DOHH2 (cell line): ENCODE measurements around the gene COL5A1.

Experiments
- H3F3A ChIP-seq: fragments of 200-600 bp; sonication (generic), shearing (Covaris generic); 2 replicates; pipeline ENCODE4 v1.6.0; 2016; ENCODE audit warnings: antibody characterized with exemption, mild to moderate bottlenecking; ENCODE audit not compliant: control insufficient read depth, insufficient read depth
- H3K27ac ChIP-seq: fragments of 200-600 bp; sonication (generic); 2 replicates; pipeline ENCODE4 v1.5.1; 2014; ENCODE audit warnings: low read depth, mild to moderate bottlenecking, low read length, moderate library complexity
- H3K27me3 ChIP-seq: fragments of 200-600 bp; sonication (generic); 2 replicates; pipeline ENCODE4 v1.6.1; 2014; ENCODE audit warnings: mild to moderate bottlenecking, low read length, mixed read lengths; ENCODE audit not compliant: control insufficient read depth
- H3K36me3 ChIP-seq: fragments of 200-600 bp; sonication (generic); 2 replicates; pipeline ENCODE4 v1.6.1; 2014; ENCODE audit warnings: mild to moderate bottlenecking, low read length, moderate library complexity, mixed read lengths; ENCODE audit not compliant: control insufficient read depth
- H3K4me1 ChIP-seq: fragments of 200-600 bp; sonication (generic); 2 replicates; pipeline ENCODE4 v1.6.1; 2014; ENCODE audit warnings: mild to moderate bottlenecking, low read length, mixed read lengths; ENCODE audit not compliant: control insufficient read depth
- H3K4me2 ChIP-seq: fragments of 200-600 bp; sonication (generic); 2 replicates; pipeline ENCODE4 v1.6.0; 2014; ENCODE audit warnings: mild to moderate bottlenecking, low read length, moderate library complexity
- H3K4me3 ChIP-seq: fragments of 200-600 bp; sonication (generic); 2 replicates; pipeline ENCODE4 v1.5.1; 2014; ENCODE audit warnings: mild to moderate bottlenecking, low read length, mixed read lengths
- H3K79me2 ChIP-seq: fragments of 200-600 bp; sonication (generic); 2 replicates; pipeline ENCODE4 v1.6.1; 2014; ENCODE audit warnings: mild to moderate bottlenecking, low read length, mixed read lengths; ENCODE audit not compliant: control insufficient read depth
- H3K9me2 ChIP-seq: fragments of 200-600 bp; sonication (generic); replicated peaks from 2 replicates; pipeline ENCODE4 v1.6.1; 2014; ENCODE audit warnings: mild to moderate bottlenecking, low read length, mixed read lengths; ENCODE audit not compliant: control insufficient read depth
- H3K9me3 ChIP-seq: fragments of 200-600 bp; sonication (generic); 2 replicates; pipeline ENCODE4 v1.6.1; 2014; ENCODE audit warnings: antibody characterized with exemption, low read length, mixed read lengths; ENCODE audit not compliant: control insufficient read depth, insufficient read depth
- H4K20me1 ChIP-seq: fragments of 200-600 bp; sonication (generic); 2 replicates; pipeline ENCODE4 v1.6.0; 2014; ENCODE audit warnings: low read depth, mild to moderate bottlenecking, antibody characterized with exemption, low read length, moderate library complexity; ENCODE audit not compliant: control insufficient read depth, insufficient read depth
- EZH2phosphoT487 ChIP-seq: fragments of 200-600 bp; sonication (generic); IDR thresholded peaks from 2 replicates; pipeline ENCODE4 v1.6.1; 2017; ENCODE audit warnings: borderline replicate concordance, mild to moderate bottlenecking, antibody characterized with exemption, low read length, moderate library complexity, mixed read lengths
- TF ChIP-seq, protein P1 (sequence below): fragments of 200-600 bp; sonication (generic); IDR thresholded peaks from one replicate; pipeline ENCODE4 v1.5.1; 2014; ENCODE audit warnings: antibody characterized with exemption, mild to moderate bottlenecking, low read depth, low read length; ENCODE audit not compliant: poor library complexity, severe bottlenecking

COL5A1 gene

DNA sequence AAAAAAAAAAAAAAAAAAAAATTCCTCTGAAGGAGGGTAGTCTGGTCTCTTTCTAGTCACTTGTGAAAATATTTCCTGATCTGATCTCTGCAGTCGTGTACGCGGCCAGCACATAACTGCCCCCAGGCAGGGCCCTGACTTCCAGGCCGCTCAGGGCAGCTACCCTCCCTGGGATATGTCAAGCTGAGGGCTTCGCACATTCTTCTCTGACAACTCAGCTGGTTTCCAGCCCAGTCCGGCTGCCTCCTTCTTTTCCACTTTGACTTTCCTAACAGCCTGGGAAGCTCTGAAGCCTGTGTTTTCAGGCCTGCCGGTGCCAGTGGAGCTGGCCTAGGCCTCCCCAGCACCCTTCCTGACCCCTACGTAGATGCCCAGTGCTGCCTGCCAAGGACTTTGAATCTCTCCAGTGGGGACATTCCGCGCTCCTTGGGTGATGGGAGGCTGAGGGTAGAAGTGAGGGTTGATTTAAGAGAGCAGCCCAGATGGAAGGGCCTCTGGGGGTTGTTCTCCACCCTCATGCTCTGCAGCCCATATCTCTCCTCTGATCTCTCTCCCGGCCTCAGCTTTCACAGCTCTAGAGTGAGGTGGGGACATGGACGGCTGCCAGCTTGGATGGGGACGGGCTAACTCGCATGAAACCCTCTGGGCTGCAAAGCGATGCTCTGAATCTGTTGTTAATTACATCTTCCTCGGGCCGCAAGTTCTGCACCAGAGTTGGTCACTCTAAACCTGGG lies 20.7 kb downstream of the COL5A1 start:
- peaks cover 31% of the 10 kb centered on the region; the same call in 1 of the 2 replicates for H3K9me3 ChIP-seq
- TF ChIP-seq, protein P1, sequence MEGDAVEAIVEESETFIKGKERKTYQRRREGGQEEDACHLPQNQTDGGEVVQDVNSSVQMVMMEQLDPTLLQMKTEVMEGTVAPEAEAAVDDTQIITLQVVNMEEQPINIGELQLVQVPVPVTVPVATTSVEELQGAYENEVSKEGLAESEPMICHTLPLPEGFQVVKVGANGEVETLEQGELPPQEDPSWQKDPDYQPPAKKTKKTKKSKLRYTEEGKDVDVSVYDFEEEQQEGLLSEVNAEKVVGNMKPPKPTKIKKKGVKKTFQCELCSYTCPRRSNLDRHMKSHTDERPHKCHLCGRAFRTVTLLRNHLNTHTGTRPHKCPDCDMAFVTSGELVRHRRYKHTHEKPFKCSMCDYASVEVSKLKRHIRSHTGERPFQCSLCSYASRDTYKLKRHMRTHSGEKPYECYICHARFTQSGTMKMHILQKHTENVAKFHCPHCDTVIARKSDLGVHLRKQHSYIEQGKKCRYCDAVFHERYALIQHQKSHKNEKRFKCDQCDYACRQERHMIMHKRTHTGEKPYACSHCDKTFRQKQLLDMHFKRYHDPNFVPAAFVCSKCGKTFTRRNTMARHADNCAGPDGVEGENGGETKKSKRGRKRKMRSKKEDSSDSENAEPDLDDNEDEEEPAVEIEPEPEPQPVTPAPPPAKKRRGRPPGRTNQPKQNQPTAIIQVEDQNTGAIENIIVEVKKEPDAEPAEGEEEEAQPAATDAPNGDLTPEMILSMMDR, result no peak
- TF ChIP-seq EZH2phosphoT487, result no peak
- no peak overlapping the region for H3K4me2 ChIP-seq
- H4K20me1 ChIP-seq, result no peaks in the 10 kb centered on the region
- no peaks in the 10 kb centered on the region for H3K36me3 ChIP-seq
- H3K4me1 ChIP-seq, result no peaks in the 10 kb centered on the region
- H3K27ac ChIP-seq, result no peak overlapping the region
- H3K27me3 ChIP-seq, result no peaks in the 10 kb centered on the region
- no peaks in the 10 kb centered on the region for H3F3A ChIP-seq
- no peaks in the 10 kb centered on the region for H3K9me2 ChIP-seq
- H3K4me3 ChIP-seq, result no peak overlapping the region
- no peaks in the 10 kb centered on the region for H3K79me2 ChIP-seq

GRCh38 chr9:134663084-134663483 lies 21.5 kb downstream of the COL5A1 start:
- Histone ChIP-seq H3K4me1 (no peaks in the 10 kb centered on the region), H3K27me3 (no peaks in the 10 kb centered on the region), H4K20me1 (no peaks in the 10 kb centered on the region)

DNA sequence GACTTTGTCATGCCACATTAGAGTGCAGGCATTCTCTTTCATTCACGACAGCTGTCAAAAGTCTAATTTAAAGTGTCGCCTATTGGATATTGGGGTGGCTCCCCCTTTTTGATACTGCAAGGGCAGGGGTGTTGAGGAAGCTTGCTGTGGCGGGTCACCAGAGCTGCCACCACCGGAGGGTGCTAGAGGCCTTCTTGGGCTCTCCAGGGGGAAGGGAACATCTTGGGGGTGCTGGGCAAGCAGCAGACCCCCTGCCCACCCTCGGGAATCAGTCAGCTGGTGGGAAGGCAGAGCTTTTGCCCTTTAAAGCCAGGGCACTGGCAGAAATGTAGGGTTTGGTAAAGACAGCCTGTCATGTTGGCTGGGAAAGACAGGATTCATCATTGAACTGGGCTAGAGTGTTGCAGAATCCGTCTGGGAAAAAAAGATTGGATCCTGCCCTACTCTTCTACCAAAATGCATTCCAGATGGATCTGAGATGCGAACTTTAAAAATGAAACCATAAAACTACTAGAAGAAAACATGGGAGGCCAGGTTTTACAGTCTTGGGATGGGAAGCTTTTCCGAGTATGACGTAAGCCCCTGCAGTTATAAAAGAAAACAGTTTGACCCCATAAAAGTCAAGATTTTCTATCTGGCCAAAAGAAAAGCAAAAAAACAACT lies 22.3 kb downstream of the COL5A1 start:
- Histone ChIP-seq H3F3A (no peaks in the 10 kb centered on the region), H3K79me2 (no peaks in the 10 kb centered on the region), H3K27me3 (no peaks in the 10 kb centered on the region), H3K27ac (no peak overlapping the region), H3K36me3 (no peaks in the 10 kb centered on the region), H3K9me2 (no peaks in the 10 kb centered on the region), H3K4me2 (no peak overlapping the region), H3K9me3 (peaks cover 31% of the 10 kb centered on the region; the same call in 1 of the 2 replicates), H3K4me3 (no peak overlapping the region), H3K4me1 (no peaks in the 10 kb centered on the region), H4K20me1 (no peaks in the 10 kb centered on the region)
- TF ChIP-seq, protein P1, result no peak
- TF ChIP-seq EZH2phosphoT487, result no peak

More at GRCh38 chr9:134663084-134663483, 21.5 kb downstream of the COL5A1 start:
- H3K4me2 ChIP-seq, result no peak overlapping the region
- no peak overlapping the region for H3K27ac ChIP-seq
- H3K79me2 ChIP-seq, result no peaks in the 10 kb centered on the region
- no peaks in the 10 kb centered on the region for H3K36me3 ChIP-seq
- TF ChIP-seq EZH2phosphoT487, result no peak
- TF ChIP-seq, protein P1, result no peak
- H3F3A ChIP-seq, result no peaks in the 10 kb centered on the region
- no peaks in the 10 kb centered on the region for H3K9me2 ChIP-seq
- H3K4me3 ChIP-seq, result no peak overlapping the region
- H3K9me3 ChIP-seq, result peaks cover 31% of the 10 kb centered on the region; the same call in 1 of the 2 replicates
